Progenitor cell of endocrine pancreas (in vitro differentiated cells): ENCODE results near the gene SNED1. TPM values are rescaled to one million over a fixed set of nuclear protein-coding genes. Genes with fewer than 3 reads are reported as not detected.

Source experiments
- DNase-seq: peaks from one replicate; pipeline ENCODE4 v3.0.0; 2021; ENCODE audit warnings: low spot score; ENCODE audit not compliant: unreplicated experiment
- H3K27ac Mint-ChIP-seq: 2 replicates; pipeline ENCODE4 v1.8.0; 2021; ENCODE audit warnings: mild to moderate bottlenecking, moderate library complexity, mixed read lengths
- H3K27me3 Mint-ChIP-seq: 2 replicates; pipeline ENCODE4 v1.8.0; 2021; ENCODE audit warnings: mixed read lengths
- H3K36me3 Mint-ChIP-seq: 2 replicates; pipeline ENCODE4 v1.8.0; 2022; ENCODE audit warnings: mixed read lengths; ENCODE audit not compliant: insufficient read depth
- H3K4me1 Mint-ChIP-seq: 2 replicates; pipeline ENCODE4 v1.8.0; 2021; ENCODE audit warnings: low read depth, mixed read lengths
- H3K4me3 Mint-ChIP-seq: 2 replicates; pipeline ENCODE4 v1.8.0; 2021; ENCODE audit warnings: low read depth, mild to moderate bottlenecking, moderate library complexity, mixed read lengths
- H3K9me3 Mint-ChIP-seq: 2 replicates; pipeline ENCODE4 v1.8.0; 2021; ENCODE audit warnings: low read depth, mixed read lengths
- CTCF ChIP-seq: fragments of 200-600 bp; sonication (generic); IDR thresholded peaks from one replicate; pipeline ENCODE4 v1.5.0; 2021; ENCODE audit warnings: antibody characterized with exemption, mild to moderate bottlenecking; ENCODE audit not compliant: unreplicated experiment
- total RNA-seq: library from RNA; stranded (reverse); gene quantifications from 2 replicates; pipeline ENCODE4 v1.2.1, GENCODE V29; 2021

Gene SNED1
- total RNA-seq, 1 donor from 2014 or later = 2.2 TPM

DNA sequence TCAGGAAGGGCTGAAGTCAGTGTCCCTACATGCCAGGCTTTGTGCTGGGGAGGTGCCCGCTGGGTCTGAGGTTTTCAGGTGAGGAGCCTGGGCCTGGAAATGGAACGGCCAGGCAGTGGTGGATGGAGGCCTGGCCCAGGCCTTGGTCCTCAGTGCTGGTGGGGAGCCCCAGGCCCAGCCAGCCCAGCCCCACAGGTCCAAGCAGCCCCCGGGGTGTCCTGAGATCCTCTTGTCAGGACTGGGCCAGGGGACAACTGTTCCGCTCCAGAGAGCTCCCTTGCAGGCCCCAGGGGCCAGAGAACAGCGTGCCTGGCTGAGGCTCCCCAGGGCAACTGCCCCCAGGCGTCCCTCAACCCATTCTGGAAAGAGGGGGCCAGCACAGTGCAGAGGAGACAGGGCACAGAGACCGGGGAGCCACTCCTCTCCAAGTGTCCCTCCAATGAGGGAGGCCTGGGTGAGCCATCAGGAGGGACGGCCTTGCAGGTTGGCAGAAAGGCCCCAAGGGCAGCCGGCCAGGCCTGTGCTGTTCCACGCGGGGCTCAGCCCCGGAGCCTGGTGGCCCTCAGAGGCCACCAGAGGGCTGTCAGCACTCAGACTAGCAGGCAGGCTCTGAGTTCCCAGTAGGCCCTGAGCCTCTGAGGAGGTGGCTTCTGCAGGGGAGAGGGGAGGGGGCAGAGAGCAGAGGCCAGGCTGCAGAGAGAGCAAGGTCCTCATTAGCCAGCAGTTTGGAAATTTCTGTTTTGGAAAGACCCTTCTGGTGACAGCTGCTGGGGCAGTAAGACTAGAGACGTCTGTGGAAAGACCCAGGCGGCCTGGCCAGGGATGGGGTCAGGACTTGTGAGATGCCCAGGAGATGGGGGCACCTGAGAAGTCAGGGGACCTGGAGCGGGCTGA lies 29.4 kb upstream of the SNED1 start:
- Mint-ChIP-seq H3K4me3 (no peak overlapping the region), H3K27me3 (peaks cover 11% of the 10 kb centered on the region), H3K4me1 (peaks cover 3% of the 10 kb centered on the region), H3K27ac (no peak overlapping the region), H3K9me3 (peaks cover 2% of the 10 kb centered on the region), H3K36me3 (no peaks in the 10 kb centered on the region)
- TF ChIP-seq CTCF = no peak
- no peak for DNase-seq

GRCh38 chr2:240970104-240970503 lies 28.3 kb upstream of the SNED1 start:
- Mint-ChIP-seq H3K27ac (no peak overlapping the region), H3K4me1 (peaks cover 3% of the 10 kb centered on the region)

GRCh38 chr2:240970816-240971215 lies 27.6 kb upstream of the SNED1 start:
- DNase-seq = no peak
- peaks cover 21% of the 10 kb centered on the region for H3K27me3 Mint-ChIP-seq
- peaks cover 3% of the 10 kb centered on the region for H3K4me1 Mint-ChIP-seq
- H3K27ac Mint-ChIP-seq = no peak overlapping the region
- TF ChIP-seq CTCF = no peak
- no peaks in the 10 kb centered on the region for H3K36me3 Mint-ChIP-seq
- H3K9me3 Mint-ChIP-seq = peaks cover 2% of the 10 kb centered on the region
- no peak overlapping the region for H3K4me3 Mint-ChIP-seq

More at GRCh38 chr2:240970104-240970503, 28.3 kb upstream of the SNED1 start:
- DNase-seq = no peak
- H3K4me3 Mint-ChIP-seq = no peak overlapping the region
- H3K36me3 Mint-ChIP-seq = no peaks in the 10 kb centered on the region
- H3K9me3 Mint-ChIP-seq = peaks cover 2% of the 10 kb centered on the region
- H3K27me3 Mint-ChIP-seq = peaks cover 17% of the 10 kb centered on the region
- TF ChIP-seq CTCF = no peak

DNA sequence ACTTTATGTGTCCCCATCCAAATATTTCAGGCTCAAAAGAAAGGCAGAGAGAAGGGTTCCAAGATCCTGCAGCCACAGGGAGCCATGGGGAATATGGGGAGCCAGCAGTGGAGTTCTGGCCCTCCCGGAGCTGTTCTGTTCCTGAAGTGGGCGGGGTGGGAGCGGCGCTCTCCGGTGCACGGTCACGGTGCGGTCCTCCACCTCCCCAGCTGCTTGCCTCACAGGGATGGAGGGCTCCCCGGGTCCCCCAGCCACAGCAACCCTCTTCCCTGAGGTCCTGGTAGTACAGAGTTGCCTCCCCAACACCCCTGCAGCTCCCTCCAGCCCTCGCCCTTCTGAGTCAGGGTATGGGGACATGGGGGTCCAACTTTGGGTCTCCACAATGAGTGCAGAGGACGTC lies 26.2 kb upstream of the SNED1 start:
- Mint-ChIP-seq H3K9me3 (peaks cover 2% of the 10 kb centered on the region), H3K27me3 (peaks cover 21% of the 10 kb centered on the region), H3K4me1 (peaks cover 3% of the 10 kb centered on the region), H3K4me3 (no peak overlapping the region), H3K27ac (no peak overlapping the region), H3K36me3 (no peaks in the 10 kb centered on the region)
- DNase-seq = no peak
- no peak for TF ChIP-seq CTCF

DNA sequence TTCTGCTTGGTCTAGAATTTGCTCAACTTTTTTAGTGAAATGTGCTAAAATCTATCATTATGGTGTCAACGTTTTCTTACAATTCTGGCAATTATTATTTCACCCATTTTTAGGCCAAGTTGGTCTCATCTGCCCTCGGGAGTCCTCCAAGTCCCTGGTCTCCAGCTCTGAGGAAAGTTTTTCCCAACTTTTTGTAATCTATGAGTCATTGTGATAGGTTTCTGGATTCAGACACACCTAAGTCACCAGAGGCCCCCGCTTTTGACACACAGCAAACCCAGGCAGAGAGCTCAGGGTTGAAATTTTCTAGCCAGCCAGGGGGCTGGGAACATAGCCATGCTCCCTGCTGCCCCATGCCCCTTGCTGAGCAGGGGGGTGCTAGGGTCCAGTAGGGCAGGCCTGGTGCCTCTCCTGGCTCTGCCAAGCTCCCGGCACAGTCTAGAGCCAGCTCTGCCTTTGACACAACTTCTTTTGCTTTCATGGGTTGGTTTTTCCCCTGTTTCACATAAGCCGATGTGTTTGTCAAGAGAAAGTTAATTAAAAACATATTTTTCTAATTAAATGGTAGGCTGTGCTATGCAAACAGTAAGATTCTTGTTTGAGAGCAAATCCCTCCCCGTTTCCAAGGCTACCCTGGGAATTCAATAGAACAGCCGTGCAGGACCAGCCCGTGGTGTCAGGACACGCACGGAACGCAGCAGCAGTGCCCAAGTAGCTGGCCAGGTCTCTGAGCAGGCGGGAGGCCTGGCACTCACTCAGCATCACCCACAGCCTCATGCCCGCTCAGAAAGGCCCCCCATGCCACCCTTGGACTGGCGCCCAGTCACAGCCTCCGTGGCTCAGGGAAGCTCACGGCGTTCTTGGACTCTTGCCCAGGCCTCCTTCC lies 25.5 kb upstream of the SNED1 start:
- Mint-ChIP-seq H3K4me3 (no peak overlapping the region), H3K4me1 (peaks cover 3% of the 10 kb centered on the region), H3K27ac (no peak overlapping the region), H3K27me3 (peaks cover 21% of the 10 kb centered on the region), H3K9me3 (peaks cover 2% of the 10 kb centered on the region), H3K36me3 (no peaks in the 10 kb centered on the region)
- TF ChIP-seq CTCF = no peak
- no peak for DNase-seq
